HG02884 (cell line): ENCODE results near the gene MTERF1.
"Not testable (repeated sequence)": the region's sequence is repeated elsewhere in the genome, so short reads cannot be mapped to it uniquely, and the experiment has no call there.

Source experiments
- ATAC-seq: cut with Tn5 transposase; IDR thresholded peaks from one replicate; pipeline ENCODE4 v1.9.1; 2021; ENCODE audit warnings: mild to moderate bottlenecking, moderate library complexity; ENCODE audit not compliant: unreplicated experiment

MTERF1 gene

DNA sequence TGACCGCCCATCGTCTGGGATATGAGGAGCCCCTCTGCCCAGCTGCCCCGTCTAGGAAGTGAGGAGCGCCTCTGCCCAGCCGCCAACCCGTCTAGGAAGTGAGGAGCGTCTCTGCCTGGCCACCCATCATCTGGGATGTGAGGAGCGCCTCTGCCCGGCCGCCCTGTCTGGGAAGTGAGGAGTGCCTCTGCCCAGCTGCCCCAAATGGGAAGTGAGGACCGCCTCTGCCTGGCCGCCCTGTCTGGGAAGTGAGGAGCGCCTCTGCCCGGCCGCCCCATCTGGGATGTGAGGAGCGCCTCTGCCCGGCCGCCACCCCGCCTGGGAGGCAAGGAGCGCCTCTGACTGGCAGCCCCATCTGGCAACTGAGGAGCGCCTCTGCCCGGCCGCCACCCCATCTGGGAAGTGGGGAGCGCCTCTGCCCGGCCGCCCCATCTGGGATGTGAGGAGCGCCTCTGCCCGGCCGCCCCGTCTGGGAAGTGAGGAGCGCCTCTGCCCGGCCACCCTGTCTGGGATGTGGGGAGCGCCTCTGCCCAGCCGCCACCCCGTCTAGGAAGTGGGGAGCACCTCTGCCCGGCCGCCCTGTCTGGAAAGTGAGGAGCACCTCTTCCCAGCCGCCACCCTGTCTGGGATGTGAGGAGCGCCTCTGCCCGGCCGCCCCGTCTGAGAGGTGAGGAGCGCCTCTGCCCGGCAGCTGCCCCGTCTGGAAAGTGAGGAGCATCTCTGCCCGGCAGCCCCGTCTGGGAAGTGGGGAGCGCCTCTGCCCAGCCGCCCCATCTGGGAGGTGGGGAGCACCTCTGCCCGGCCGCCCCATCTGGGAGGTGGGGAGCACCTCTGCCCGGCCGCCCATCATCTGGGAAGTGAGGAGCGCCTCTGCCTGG, 7.1 kb upstream of the MTERF1 start:
- ATAC-seq = not testable (repeated sequence)

- no peak for ATAC-seq
Observed at GRCh38 chr7:91883676-91884362, 3.3 kb upstream of the MTERF1 start.

GRCh38 chr7:91880016-91880412, 488 bp downstream of the MTERF1 start:
- no peak for ATAC-seq

DNA sequence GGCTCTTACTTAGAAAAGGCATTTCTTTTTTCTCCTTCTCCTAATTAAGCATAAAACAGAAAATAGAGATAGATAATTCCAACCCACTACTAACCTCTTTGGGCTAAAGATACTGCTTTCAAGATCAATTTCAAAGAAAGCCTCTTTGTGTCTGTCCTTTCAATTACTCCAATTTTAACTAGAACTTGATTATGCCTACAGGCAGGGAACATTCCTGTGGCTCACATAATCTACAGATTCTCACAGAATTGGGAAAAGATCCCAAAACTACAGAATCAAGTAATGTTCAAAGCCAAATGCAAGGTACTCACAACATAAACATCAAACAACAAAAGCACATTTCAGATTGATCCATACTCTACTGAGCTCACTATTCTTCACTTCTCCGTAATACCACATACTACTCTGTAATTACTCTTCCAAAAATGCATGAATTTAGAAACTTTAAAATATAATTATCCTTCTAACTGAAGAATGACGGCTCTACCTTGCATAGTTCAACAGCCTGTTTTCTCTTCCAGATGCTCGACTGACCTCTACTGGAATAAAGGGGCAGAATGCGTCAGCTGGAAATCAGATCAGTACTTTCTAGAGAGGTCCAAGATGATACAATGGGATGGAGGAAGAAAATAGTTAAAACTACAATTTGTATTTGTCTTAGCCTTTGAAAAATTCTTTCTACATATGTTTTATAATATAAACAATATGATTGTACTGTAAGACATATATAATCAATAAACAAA, 3.9 kb downstream of the MTERF1 start:
- no peak for ATAC-seq

- no peak for ATAC-seq
Observed at GRCh38 chr7:91875851-91876250, 4.7 kb downstream of the MTERF1 start.

DNA sequence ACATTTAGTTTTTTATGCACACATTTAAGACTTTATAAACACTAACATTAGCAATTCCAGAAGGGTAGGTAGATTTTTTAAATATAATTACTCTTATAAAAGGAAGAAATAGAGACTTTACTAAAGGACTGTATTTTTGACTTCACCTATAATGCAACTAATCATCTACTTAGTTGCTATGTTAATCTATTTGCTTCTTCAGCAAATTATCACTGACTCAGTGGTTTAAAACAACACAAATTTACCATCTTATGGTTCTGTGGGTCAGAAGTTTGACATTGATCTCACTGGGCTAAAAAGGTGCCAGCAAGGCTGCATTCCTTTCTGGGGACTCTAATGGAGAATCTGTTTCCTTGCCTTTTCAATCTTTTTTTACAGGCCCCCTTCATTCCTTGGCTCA, 7.6 kb downstream of the MTERF1 start:
- no peak for ATAC-seq

- no peak for ATAC-seq
Observed at GRCh38 chr7:91872069-91872468, 8.4 kb downstream of the MTERF1 start.

DNA sequence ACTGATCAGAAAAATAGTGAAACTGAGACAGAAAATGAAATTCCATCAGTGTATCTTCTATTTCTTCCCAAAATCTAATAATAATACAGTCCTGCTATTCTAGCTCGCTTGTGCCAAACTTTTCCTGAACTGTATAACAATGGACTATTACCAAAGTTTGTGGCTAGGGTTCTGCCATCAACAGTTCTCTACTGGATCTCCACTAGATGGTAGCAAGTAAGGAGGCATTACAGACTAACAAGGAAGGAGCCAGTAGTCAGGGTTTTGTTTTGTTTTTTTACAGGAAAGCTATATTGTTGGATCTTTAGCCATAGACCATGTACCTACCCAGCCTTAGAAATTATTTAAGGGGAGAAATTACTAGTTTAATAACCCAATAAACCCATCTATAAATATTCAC, 10.8 kb downstream of the MTERF1 start:
- ATAC-seq = no peak

- ATAC-seq = no peak
Observed at GRCh38 chr7:91866599-91867148, 13.8 kb downstream of the MTERF1 start.

DNA sequence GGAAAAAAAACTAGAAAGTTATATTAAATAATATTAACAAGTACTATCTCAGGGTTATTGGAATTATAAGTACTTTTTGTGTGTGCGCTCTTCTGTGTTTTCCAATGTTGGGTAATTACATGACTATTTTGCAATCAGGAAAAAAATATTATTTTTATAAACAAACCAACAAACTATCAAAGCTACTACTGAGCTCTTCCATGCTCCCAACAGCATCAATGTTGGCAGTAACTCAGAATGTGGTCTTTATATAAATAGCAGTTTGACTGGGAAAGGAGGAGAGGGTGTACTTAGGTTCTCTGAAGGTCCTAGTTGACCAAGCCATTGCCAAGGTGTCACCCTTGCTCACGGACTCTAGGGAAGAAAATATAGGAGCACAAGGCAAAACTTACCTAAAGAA, 15.0 kb downstream of the MTERF1 start:
- ATAC-seq = no peak

GRCh38 chr7:91864604-91865003, 15.9 kb downstream of the MTERF1 start:
- ATAC-seq = not testable (repeated sequence)

- ATAC-seq = no peak
Observed at GRCh38 chr7:91864070-91864469, 16.4 kb downstream of the MTERF1 start.

DNA sequence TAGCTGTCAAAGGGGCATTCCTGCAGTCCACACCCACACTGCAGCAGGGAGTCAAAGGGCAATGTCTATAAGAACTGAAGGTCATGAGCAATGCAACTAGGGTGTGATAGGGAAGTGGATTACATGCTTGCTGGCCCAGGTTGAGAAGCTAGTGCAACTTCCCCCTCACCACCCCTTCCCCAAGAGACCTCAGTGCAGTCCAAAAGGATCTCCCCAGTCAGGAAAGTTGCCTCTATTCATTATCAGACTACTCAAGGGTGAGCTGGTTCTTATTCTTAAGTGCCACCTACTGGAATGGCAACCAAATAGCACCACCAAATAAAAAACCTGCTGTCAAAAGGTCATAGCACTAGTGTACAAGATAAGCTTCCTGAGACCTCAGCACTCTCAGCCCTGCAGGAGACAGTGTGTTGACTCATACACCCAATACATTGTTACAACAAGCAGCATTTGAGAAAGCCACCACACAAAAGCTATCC, 28.2 kb downstream of the MTERF1 start:
- no peak for ATAC-seq

- no peak for ATAC-seq
Observed at GRCh38 chr7:91850455-91850854, 30.0 kb downstream of the MTERF1 start.

DNA sequence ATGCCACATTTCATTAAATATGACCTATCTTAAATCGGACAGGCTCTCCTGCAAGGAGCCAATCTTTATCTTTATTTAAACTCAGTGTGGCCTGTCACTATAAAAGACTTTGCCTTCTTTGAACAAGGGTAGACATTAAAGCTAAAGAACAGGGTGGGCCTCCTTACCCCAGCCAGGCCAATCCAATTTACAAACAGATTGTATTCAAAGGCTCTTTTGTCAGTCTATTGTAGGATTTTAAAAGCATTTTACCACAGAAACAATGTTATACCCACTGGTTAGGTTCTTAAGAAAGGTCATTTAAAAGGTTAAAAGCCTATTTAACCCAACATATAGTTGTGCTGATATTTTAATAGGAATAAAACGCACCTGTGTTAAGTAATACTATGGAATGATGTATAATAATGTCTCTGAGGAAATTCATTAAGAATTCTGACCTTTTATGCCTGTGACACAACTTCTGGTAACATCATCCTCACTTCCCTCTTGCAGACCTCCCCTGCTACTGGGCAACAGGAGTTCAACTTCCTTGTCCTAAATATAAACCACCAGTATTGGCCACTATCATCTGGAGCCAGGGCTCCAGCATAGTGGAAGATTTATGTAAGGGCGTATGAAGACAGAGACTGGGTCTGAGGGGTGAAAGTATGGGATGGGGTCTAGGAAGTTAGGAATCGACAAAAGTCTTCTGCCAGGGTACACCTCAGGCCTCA, 32.5 kb downstream of the MTERF1 start:
- no peak for ATAC-seq

- ATAC-seq = no peak
Observed at GRCh38 chr7:91847231-91847630, 33.3 kb downstream of the MTERF1 start.

GRCh38 chr7:91846436-91846835, 34.1 kb downstream of the MTERF1 start:
- no peak for ATAC-seq

- ATAC-seq = peak; percentile 88
Observed at GRCh38 chr7:91843831-91844230, 36.7 kb downstream of the MTERF1 start.

DNA sequence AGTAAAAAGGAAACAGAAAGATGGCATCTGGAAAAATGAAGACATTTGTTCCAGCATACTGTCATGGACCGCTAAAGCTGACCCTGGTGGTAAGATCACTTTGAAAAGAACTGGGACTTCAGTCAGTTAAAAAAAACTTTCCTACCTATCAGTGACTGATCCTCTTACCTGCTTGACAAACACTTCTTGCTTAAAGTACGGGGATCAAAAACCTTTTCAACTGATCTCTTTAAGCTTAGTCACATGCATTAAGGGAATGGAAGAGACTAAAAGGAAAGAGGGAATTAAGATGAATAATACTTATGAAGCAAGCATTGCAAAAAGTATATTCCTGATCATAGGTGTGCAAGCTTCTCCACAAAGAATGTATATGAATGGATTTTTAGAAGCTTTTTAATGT, 42.1 kb downstream of the MTERF1 start:
- ATAC-seq = no peak

GRCh38 chr7:91837397-91838070, 43.0 kb downstream of the MTERF1 start:
- no peak for ATAC-seq
